GM12878 (cell line): Measurements from ENCODE around the gene UAP1L1. TPM values are rescaled to one million over a fixed set of nuclear protein-coding genes. Genes with fewer than 3 reads are reported as not detected.

Experiments used
- ATAC-seq: fragments of 200-7000 bp; cut with Tn5 transposase; 3 replicates; pipeline ENCODE4 v1.9.1; 2020; ENCODE audit warnings: mild to moderate bottlenecking, moderate library complexity
- BruUV-seq: library from RNA; stranded (reverse); fragments of 400-500 nt; replicated peaks from 2 replicates; lab custom pipeline; 2021; lab: Mats Ljungman, UMichigan
- CTCF ChIA-PET: fragments of 300-600 bp; sonication (Branson Sonifier 250); formaldehyde crosslinking; extraction: SDS; loops from one replicate; lab custom pipeline; 2021; ENCODE audit warnings: inconsistent platforms; lab: Yijun Ruan, JAX
- POLR2A ChIA-PET: fragments of 350-600 bp; formaldehyde crosslinking; extraction: SDS; loops from one replicate; lab custom pipeline; 2021; ENCODE audit warnings: inconsistent platforms; lab: Charles Lee
- RAD21 ChIA-PET: fragments of 300-600 bp; sonication (Branson Sonifier 250); formaldehyde crosslinking; loops from one replicate; lab custom pipeline; 2023; ENCODE audit warnings: antibody characterized with exemption; ENCODE audit not compliant: unreplicated experiment; lab: Charles Lee
- SMC1A ChIA-PET: fragments of 300-600 bp; sonication (Branson Sonifier 250); formaldehyde crosslinking; loops from one replicate; lab custom pipeline; 2023; ENCODE audit not compliant: unreplicated experiment, uncharacterized antibody; lab: Charles Lee
- DNase-seq: peaks from one replicate; pipeline ENCODE4 v3.0.0-alpha.2; 2011; ENCODE audit warnings: low read depth, low spot score
- FAIRE-seq: peaks from 3 replicates; lab custom pipeline; 2011; peaks lifted over from hg19 to GRCh38; lab: Jason Lieb, UNC
- H2AFZ ChIP-seq: 2 replicates; pipeline ENCODE4 v1.6.0; 2011; ENCODE audit warnings: low read depth, low read length, control low read depth; ENCODE audit not compliant: control insufficient read depth
- H3K27ac ChIP-seq: 2 replicates; pipeline ENCODE4 v1.5.1; 2011; ENCODE audit warnings: control low read depth; ENCODE audit not compliant: control insufficient read depth, insufficient read depth
- H3K27me3 ChIP-seq, 2 experiments: replicated peaks in 1 of 2; 2 replicates each; pipeline versions ENCODE4 v1.6.0 to v1.6.1; 2011; ENCODE audit warnings: low read length in 1 of 2; ENCODE audit not compliant: control insufficient read depth in 2 of 2, insufficient read depth in 2 of 2
- H3K36me3 ChIP-seq, 2 experiments: 2 replicates each; pipeline ENCODE4 v1.5.1; 2011; ENCODE audit warnings: low read length in 1 of 2; ENCODE audit not compliant: control insufficient read depth in 2 of 2, insufficient read depth in 2 of 2
- H3K4me1 ChIP-seq: 2 replicates; pipeline ENCODE4 v1.6.1; 2011; ENCODE audit warnings: mild to moderate bottlenecking, low read length, moderate library complexity, mixed read lengths; ENCODE audit not compliant: control insufficient read depth, insufficient read depth
- H3K4me2 ChIP-seq: 2 replicates; pipeline ENCODE4 v1.6.0; 2011; ENCODE audit warnings: control low read depth; ENCODE audit not compliant: control insufficient read depth, insufficient read depth
- H3K4me3 ChIP-seq: fragments of 200-600 bp; sonication (generic); 2 replicates; pipeline ENCODE4 v1.5.1; 2016
- H3K79me2 ChIP-seq: 2 replicates; pipeline ENCODE4 v1.6.0; 2011; ENCODE audit warnings: low read length; ENCODE audit not compliant: control insufficient read depth, insufficient read depth
- H3K9ac ChIP-seq: 2 replicates; pipeline ENCODE4 v1.8.0; 2011; ENCODE audit warnings: low read length, control low read depth, mixed read lengths; ENCODE audit not compliant: control insufficient read depth, insufficient read depth
- H3K9me3 ChIP-seq: replicated peaks from 3 replicates; pipeline ENCODE4 v1.5.1; 2011; ENCODE audit warnings: mild to moderate bottlenecking, low read length; ENCODE audit not compliant: control insufficient read depth, insufficient read depth
- H4K20me1 ChIP-seq: 2 replicates; pipeline ENCODE4 v1.6.0; 2011; ENCODE audit not compliant: control insufficient read depth, insufficient read depth
- ATF7 ChIP-seq: fragments of 450-650 bp; IDR thresholded peaks from 2 replicates; pipeline ENCODE4 v1.6.1; 2016; ENCODE audit warnings: low read depth, mild to moderate bottlenecking
- BHLHE40 ChIP-seq, 2 experiments: fragments of 450-650 bp in 1 of 2; IDR thresholded peaks; 2 replicates each; pipeline ENCODE4 v1.6.1; 2011 to 2017; ENCODE audit warnings: low read depth in 2 of 2, borderline replicate concordance in 1 of 2, improper control_type of control experiment in 1 of 2, low read length in 1 of 2, mild to moderate bottlenecking in 1 of 2
- BRCA1 ChIP-seq: IDR thresholded peaks from 2 replicates; pipeline ENCODE4 v1.6.1; 2011; ENCODE audit warnings: low read depth, low read length, improper control_type of control experiment
- DPF2 ChIP-seq: fragments of 450-650 bp; IDR thresholded peaks from 2 replicates; pipeline ENCODE4 v1.6.1; 2017; ENCODE audit warnings: mild to moderate bottlenecking
- FOXK2 ChIP-seq: fragments of 450-650 bp; IDR thresholded peaks from 2 replicates; pipeline ENCODE4 v1.6.1; 2017; ENCODE audit warnings: mild to moderate bottlenecking, moderate library complexity
- JUND ChIP-seq: IDR thresholded peaks from 2 replicates; pipeline ENCODE4 v1.6.1; 2012; ENCODE audit warnings: low read depth, mild to moderate bottlenecking, low read length, improper control_type of control experiment, moderate library complexity
- KDM1A ChIP-seq: fragments of 200-600 bp; sonication (generic); IDR thresholded peaks from 2 replicates; pipeline ENCODE4 v1.6.1; 2016; ENCODE audit warnings: borderline replicate concordance
- NFXL1 ChIP-seq: fragments of 450-650 bp; IDR thresholded peaks from 2 replicates; pipeline ENCODE4 v1.6.1; 2017; ENCODE audit warnings: antibody characterized with exemption, mild to moderate bottlenecking, borderline replicate concordance
- NR2F1 ChIP-seq: fragments of 450-650 bp; conservative IDR thresholded peaks from 2 replicates; pipeline ENCODE4 v1.6.1; 2017; ENCODE audit warnings: mild to moderate bottlenecking
- POLR2A ChIP-seq: IDR thresholded peaks from 2 replicates; pipeline ENCODE4 v1.6.1; 2011; ENCODE audit warnings: low read depth, mild to moderate bottlenecking, low read length
- TCF12 ChIP-seq: IDR thresholded peaks from 2 replicates; pipeline ENCODE4 v1.6.1; 2011; ENCODE audit warnings: low read depth, mild to moderate bottlenecking, low read length
- YY1 ChIP-seq: IDR thresholded peaks from 2 replicates; pipeline ENCODE4 v1.6.1; 2011; ENCODE audit warnings: low read depth, mild to moderate bottlenecking, low read length
- ZNF384 ChIP-seq: IDR thresholded peaks from 2 replicates; pipeline ENCODE4 v1.6.1; 2012; ENCODE audit warnings: low read depth, mild to moderate bottlenecking, low read length, improper control_type of control experiment, borderline replicate concordance
- ZNF622 ChIP-seq: fragments of 450-650 bp; IDR thresholded peaks from 2 replicates; pipeline ENCODE4 v1.6.1; 2017; ENCODE audit warnings: mild to moderate bottlenecking, inconsistent platforms
- WGBS: methylation state at CpG from one replicate; pipeline ENCODE4 v1.1.6; 2016; ENCODE audit warnings: low lambda C conversion rate; ENCODE audit not compliant: insufficient replicate concordance, insufficient coverage; ENCODE audit errors: missing lambda C conversion rate; 5-methylcytosine and 5-hydroxymethylcytosine counted together
- in situ Hi-C: fragments of 300-500 bp; cut with MboI; formaldehyde crosslinking; loops from 9 replicates; pipeline ENCODE4 v1.14.3; 2018; ENCODE audit warnings: mixed read lengths
- intact Hi-C: fragments of 100-400 bp; cut with micrococcal nuclease; formaldehyde crosslinking; loops from one replicate; pipeline ENCODE4 v1.14.2; 2022; ENCODE audit not compliant: unreplicated experiment
- polyA plus RNA-seq, 11 experiments: library from polyadenylated mRNA; depleted of rRNA in 4 of 11; unstranded in 6 of 11; stranded (reverse) in 5 of 11; fragments of >200 nt; fragmentation: Nextera tagmentation in 4 of 11; fragmentation: Illumina TruSeq in 1 of 11; extraction: Ambion mirVana in 4 of 11; extraction: Trizol in 1 of 11; gene quantifications; 1 replicate in 1 of 11; 2 replicates in 10 of 11; pipeline versions ENCODE4 v1.2.1 to v1.2.3, GENCODE V29; 2011 to 2016; ENCODE audit warnings: inconsistent platforms in 2 of 11, missing spikeins in 2 of 11, low read depth in 1 of 11
- total RNA-seq, 4 experiments: library from RNA; depleted of rRNA in 3 of 4; stranded (reverse); fragments of >200 nt in 3 of 4; fragmentation: Illumina TruSeq in 1 of 4; extraction: Trizol in 1 of 4; gene quantifications; 2 replicates each; pipeline versions ENCODE4 v1.2.1 to v1.2.3, GENCODE V29; 2013 to 2021
- TF ChIP-seq, protein P1 (sequence below): fragments of 450-650 bp; IDR thresholded peaks from 2 replicates; pipeline ENCODE4 v1.6.1; 2017; ENCODE audit warnings: borderline replicate concordance
- TF ChIP-seq, protein P2 (sequence below): fragments of 450-650 bp; IDR thresholded peaks from 2 replicates; pipeline ENCODE4 v1.6.1; 2016; ENCODE audit warnings: mild to moderate bottlenecking, moderate library complexity, borderline replicate concordance
- TF ChIP-seq, protein P3 (sequence below): fragments of 450-650 bp; IDR thresholded peaks from 2 replicates; pipeline ENCODE4 v1.6.1; 2017; ENCODE audit warnings: low read depth, mild to moderate bottlenecking, moderate library complexity

Gene UAP1L1
- total and polyA plus RNA-seq, 10 of the 15 experiments (the other 5 are each of a cell fraction or from before 2014, with no cell fraction given): 0.29 to 15.7 (median 5.8) TPM

DNA sequence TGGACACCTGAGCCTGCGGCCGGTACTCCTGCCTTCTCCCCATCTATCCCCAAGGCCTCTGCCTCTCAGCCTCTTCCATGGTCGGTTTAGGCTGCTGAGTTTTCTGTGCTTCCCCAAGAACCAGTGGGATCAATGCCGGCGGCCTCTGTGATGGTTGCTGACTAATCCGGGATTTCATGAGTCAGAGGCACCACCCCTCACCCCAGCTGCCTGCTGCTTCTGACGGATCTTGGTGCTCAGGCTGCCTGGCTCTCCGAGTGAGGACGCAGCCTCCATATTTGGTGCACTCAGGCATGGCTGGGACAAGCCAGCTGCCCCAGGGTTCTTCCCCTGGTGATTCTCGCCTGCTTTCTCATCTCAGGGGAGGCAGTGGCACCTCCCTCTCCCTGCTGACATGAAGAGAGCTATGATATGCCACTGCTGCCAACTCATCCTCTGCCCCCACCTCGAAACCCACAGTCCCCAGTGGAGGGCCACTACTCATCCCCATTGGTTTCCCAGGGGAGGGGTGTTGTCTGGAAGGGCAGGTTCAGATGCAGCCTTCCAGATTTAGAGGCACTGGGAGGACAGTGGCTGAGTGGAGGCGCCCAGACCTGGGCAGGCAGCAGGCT lies 6.2 kb downstream of the UAP1L1 start:
- intact Hi-C loops: no loop called here
- CTCF ChIA-PET: interaction anchor here (1.2 to 5.0 kb wide), 5 partner anchors 12 to 153 kb away, joined by 3 to 80 read pairs (median 5); partner anchors contain the start of genes RNF224 and SAPCD2
- H3K4me2 ChIP-seq: peak overlapping the region; percentile 59; the same call in 1 of the 2 replicates
- POLR2A ChIA-PET: interaction anchor here (0.5 to 4.6 kb wide), 8 partner anchors 12 to 248 kb away, joined by 3 to 19 read pairs (median 6); partner anchors contain the start of gene SAPCD2
- DNase-seq (peak; percentile 66), FAIRE-seq (no peak), ATAC-seq (peak; percentile 32)
- H4K20me1 ChIP-seq: no peaks in the 10 kb centered on the region; the same call in 1 of the 2 replicates
- RAD21 ChIA-PET: interaction anchor here (0.6 to 2.1 kb wide), 5 partner anchors 12 to 383 kb away, joined by 3 to 8 read pairs (median 5); partner anchors contain the start of gene SAPCD2
- 3% methylated on average over 12 of the region's 12 CpGs for WGBS
- BruUV-seq: TSS peak; percentile 22
- H2AFZ ChIP-seq: no peak overlapping the region
- SMC1A ChIA-PET: interaction anchor here (1.7 to 1.9 kb wide), 2 partner anchors 12 to 13 kb away, joined by 8 read pairs; partner anchors contain the start of gene SAPCD2
- H3K79me2 ChIP-seq: peaks cover 13% of the 10 kb centered on the region
- H3K4me1 ChIP-seq: peaks cover 32% of the 10 kb centered on the region
- peaks cover 0 to 5% of the 10 kb centered on the region in 2 experiments; a peak in 3 of 4 replicates for H3K36me3 ChIP-seq
- H3K27me3 ChIP-seq: no peaks in the 10 kb centered on the region
- H3K9me3 ChIP-seq: no peaks in the 10 kb centered on the region
- in situ Hi-C loops: no loop called here
- H3K27ac ChIP-seq: peak overlapping the region; percentile 54
- H3K9ac ChIP-seq: no peak overlapping the region; the same call in none of the 2 replicates
- no peak overlapping the region for H3K4me3 ChIP-seq
- TF ChIP-seq NR2F1: no peak
- TF ChIP-seq NFXL1: no peak
- TF ChIP-seq BHLHE40 (IDR thresholded peaks at IDR 0.05; ENCODE audit: borderline replicate concordance in 1 of 2, low read depth in 2 of 2, low read length in 1 of 2): peak in 1 of 2 experiments; percentile 10; a peak in 1 of 4 replicates
- 0 out of 2 replicates have a peak, but pooled peaks have one; percentile 44 for TF ChIP-seq DPF2
- TF ChIP-seq, protein P1, sequence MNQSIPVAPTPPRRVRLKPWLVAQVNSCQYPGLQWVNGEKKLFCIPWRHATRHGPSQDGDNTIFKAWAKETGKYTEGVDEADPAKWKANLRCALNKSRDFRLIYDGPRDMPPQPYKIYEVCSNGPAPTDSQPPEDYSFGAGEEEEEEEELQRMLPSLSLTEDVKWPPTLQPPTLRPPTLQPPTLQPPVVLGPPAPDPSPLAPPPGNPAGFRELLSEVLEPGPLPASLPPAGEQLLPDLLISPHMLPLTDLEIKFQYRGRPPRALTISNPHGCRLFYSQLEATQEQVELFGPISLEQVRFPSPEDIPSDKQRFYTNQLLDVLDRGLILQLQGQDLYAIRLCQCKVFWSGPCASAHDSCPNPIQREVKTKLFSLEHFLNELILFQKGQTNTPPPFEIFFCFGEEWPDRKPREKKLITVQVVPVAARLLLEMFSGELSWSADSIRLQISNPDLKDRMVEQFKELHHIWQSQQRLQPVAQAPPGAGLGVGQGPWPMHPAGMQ: no peak
- peak; percentile 20; the same call in 1 of the 2 replicates for TF ChIP-seq ATF7
- no peak for TF ChIP-seq FOXK2
- TF ChIP-seq JUND: no peak
- peak; percentile 44; the same call in 1 of the 2 replicates for TF ChIP-seq YY1
- TF ChIP-seq POLR2A: no peak
- TF ChIP-seq, protein P2, sequence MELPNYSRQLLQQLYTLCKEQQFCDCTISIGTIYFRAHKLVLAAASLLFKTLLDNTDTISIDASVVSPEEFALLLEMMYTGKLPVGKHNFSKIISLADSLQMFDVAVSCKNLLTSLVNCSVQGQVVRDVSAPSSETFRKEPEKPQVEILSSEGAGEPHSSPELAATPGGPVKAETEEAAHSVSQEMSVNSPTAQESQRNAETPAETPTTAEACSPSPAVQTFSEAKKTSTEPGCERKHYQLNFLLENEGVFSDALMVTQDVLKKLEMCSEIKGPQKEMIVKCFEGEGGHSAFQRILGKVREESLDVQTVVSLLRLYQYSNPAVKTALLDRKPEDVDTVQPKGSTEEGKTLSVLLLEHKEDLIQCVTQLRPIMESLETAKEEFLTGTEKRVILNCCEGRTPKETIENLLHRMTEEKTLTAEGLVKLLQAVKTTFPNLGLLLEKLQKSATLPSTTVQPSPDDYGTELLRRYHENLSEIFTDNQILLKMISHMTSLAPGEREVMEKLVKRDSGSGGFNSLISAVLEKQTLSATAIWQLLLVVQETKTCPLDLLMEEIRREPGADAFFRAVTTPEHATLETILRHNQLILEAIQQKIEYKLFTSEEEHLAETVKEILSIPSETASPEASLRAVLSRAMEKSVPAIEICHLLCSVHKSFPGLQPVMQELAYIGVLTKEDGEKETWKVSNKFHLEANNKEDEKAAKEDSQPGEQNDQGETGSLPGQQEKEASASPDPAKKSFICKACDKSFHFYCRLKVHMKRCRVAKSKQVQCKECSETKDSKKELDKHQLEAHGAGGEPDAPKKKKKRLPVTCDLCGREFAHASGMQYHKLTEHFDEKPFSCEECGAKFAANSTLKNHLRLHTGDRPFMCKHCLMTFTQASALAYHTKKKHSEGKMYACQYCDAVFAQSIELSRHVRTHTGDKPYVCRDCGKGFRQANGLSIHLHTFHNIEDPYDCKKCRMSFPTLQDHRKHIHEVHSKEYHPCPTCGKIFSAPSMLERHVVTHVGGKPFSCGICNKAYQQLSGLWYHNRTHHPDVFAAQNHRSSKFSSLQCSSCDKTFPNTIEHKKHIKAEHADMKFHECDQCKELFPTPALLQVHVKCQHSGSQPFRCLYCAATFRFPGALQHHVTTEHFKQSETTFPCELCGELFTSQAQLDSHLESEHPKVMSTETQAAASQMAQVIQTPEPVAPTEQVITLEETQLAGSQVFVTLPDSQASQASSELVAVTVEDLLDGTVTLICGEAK: no peak
- TF ChIP-seq ZNF384: no peak
- no peak for TF ChIP-seq KDM1A
- TF ChIP-seq ZNF622: no peak
- TF ChIP-seq, protein P3, sequence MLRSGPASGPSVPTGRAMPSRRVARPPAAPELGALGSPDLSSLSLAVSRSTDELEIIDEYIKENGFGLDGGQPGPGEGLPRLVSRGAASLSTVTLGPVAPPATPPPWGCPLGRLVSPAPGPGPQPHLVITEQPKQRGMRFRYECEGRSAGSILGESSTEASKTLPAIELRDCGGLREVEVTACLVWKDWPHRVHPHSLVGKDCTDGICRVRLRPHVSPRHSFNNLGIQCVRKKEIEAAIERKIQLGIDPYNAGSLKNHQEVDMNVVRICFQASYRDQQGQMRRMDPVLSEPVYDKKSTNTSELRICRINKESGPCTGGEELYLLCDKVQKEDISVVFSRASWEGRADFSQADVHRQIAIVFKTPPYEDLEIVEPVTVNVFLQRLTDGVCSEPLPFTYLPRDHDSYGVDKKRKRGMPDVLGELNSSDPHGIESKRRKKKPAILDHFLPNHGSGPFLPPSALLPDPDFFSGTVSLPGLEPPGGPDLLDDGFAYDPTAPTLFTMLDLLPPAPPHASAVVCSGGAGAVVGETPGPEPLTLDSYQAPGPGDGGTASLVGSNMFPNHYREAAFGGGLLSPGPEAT: peak; percentile 47; the same call in 1 of the 2 replicates
- TF ChIP-seq BRCA1: no peak
- peak; percentile 69; the same call in 1 of the 2 replicates for TF ChIP-seq TCF12
